Mesodermal cell (in vitro differentiated cells): ENCODE measurements around the gene TMEM248.
"Not testable (repeated sequence)": the region's sequence is repeated elsewhere in the genome, so short reads cannot be mapped to it uniquely, and the experiment has no call there.

Experiments used
- H3K27ac ChIP-seq: 2 replicates; pipeline ENCODE4 v1.7.0; 2013; ENCODE audit warnings: mild to moderate bottlenecking, low read depth, low read length, moderate library complexity; ENCODE audit not compliant: severe bottlenecking
- H3K36me3 ChIP-seq: 2 replicates; pipeline ENCODE4 v1.7.1; 2013; ENCODE audit warnings: mild to moderate bottlenecking, low read length, moderate library complexity; ENCODE audit not compliant: control insufficient read depth, insufficient read depth
- H3K4me1 ChIP-seq: one replicate; pipeline ENCODE4 v1.7.1; 2013; ENCODE audit warnings: mild to moderate bottlenecking, low read length; ENCODE audit not compliant: insufficient read depth, control insufficient read depth, poor library complexity, severe bottlenecking
- H3K4me3 ChIP-seq: 2 replicates; pipeline ENCODE4 v1.7.0; 2013; ENCODE audit warnings: low read length, control low read depth, mild to moderate bottlenecking; ENCODE audit not compliant: insufficient read depth, poor library complexity, severe bottlenecking; ENCODE audit errors: extremely low read depth
- H3K9me3 ChIP-seq: 2 replicates; pipeline ENCODE4 v1.7.1; 2013; ENCODE audit warnings: mild to moderate bottlenecking, low read length, moderate library complexity; ENCODE audit not compliant: control insufficient read depth
- WGBS, 2 experiments: methylation state at CpG; one replicate each; pipeline ENCODE4 v1.1.5; 2013; ENCODE audit warnings: missing lambda C conversion rate in 2 of 2; ENCODE audit not compliant: insufficient coverage in 2 of 2; 5-methylcytosine and 5-hydroxymethylcytosine counted together

Gene TMEM248

DNA sequence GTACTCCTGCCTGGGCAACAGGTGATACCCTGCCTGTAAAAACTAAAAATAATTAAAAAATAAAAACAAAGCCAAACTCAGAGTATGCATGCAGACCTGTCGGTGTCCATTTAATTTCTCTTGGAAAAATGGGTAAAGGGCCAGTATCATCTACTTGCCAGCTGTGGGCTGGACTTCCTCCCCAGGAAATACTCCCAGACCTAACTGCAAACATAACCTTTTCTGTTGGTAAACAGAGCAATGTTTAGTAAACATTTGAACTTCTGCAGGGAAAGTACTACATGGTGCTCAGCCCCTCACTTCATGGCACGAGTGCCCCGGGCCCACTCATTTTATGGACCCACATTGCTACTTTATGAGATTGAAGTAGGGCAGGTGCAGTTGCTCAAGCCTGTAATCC is 10.2 kb upstream of the TMEM248 start:
- 80 to 89% methylated on average over 2 of the region's 3 CpGs for WGBS, 2 experiments
- Histone ChIP-seq H3K9me3 (no peaks in the 10 kb centered on the region), H3K36me3 (no peaks in the 10 kb centered on the region), H3K27ac (no peak overlapping the region), H3K4me3 (no peak overlapping the region), H3K4me1 (no peaks in the 10 kb centered on the region)

DNA sequence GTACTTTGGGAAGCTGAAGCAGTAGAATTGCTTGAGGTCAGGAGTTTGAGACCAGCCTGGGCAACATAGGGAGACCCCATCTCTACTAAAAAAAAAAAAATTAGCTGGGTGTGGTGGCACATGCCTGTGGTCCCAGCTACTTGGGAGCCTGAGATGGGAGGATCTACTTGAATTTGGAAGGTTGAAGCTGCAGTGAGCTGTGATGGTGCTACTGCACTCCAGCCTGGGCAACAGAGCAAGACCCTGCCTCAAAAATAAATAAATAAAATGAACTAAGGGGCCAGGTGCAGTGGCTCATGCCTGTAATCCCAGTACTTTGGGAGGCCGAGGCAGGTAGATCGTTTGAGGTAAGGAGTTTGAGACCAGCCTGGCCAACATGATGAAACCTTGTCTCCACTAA is 9.8 kb upstream of the TMEM248 start:
- WGBS, 2 experiments: 90% methylated on average over 2 of the region's 2 CpGs; no CpG with 5 or more reads in 1 of the 2 experiments
- H3K36me3 ChIP-seq, H3K9me3 ChIP-seq, H3K4me3 ChIP-seq, H3K27ac ChIP-seq, H3K4me1 ChIP-seq: not testable (repeated sequence)

- 90 to 96% methylated on average over 2 of the region's 2 CpGs for WGBS, 2 experiments
These were observed 8.8 kb upstream of the TMEM248 start for GRCh38 chr7:66912195-66912594.

DNA sequence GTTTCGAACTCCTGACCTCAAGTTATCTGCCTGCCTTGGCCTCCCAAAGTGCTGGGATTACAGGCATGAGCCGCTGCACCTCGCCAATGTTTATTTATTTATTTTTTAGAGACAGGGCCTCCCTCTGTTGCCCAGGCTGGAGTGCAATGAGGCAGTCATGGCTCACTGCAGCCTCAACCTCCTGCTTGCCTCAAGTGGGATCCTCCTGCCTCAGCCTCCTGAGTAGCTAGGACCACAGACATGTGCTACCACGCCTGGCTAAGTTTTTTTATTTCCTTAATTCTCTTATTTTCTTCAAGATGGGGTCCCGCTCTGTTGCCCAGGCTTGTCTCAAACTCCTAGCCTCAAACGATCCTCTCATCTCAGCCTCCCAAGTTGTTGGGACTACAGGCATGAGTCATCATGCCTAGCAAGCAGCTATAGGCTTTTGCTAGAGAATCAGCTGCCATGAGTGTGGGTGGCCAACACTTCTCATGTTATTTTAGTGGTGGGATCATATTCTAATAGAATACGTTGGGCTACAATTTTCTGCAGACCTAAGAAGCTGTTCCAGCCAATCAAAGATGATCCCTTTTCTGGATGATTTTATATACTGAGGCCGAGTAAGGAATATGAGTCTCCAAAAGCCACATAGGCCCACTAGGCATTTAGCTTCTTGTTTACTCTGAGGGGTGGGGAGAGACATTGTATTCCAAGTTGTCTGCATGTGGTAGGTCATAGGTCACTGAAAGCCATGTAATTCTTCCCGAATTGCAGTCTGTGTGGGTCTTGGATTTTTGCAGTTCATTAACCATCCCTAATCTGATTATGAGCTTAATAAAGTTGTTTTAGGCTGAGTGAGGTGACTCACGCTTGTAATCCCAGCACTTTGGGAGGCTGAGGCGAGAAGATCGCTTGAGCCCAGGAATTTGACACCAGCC is 7.6 kb upstream of the TMEM248 start:
- no peak overlapping the region for H3K4me3 ChIP-seq
- WGBS, 2 experiments: 91 to 93% methylated on average over 5 to 9 of the region's 12 CpGs
- H3K27ac ChIP-seq: no peak overlapping the region
- H3K36me3 ChIP-seq: no peaks in the 10 kb centered on the region
- H3K4me1 ChIP-seq: no peaks in the 10 kb centered on the region
- no peaks in the 10 kb centered on the region for H3K9me3 ChIP-seq

More at GRCh38 chr7:66912195-66912594, 8.8 kb upstream of the TMEM248 start:
- Histone ChIP-seq H3K36me3 (no peaks in the 10 kb centered on the region), H3K4me3 (no peak overlapping the region), H3K9me3 (no peaks in the 10 kb centered on the region), H3K27ac (no peak overlapping the region), H3K4me1 (no peaks in the 10 kb centered on the region)

DNA sequence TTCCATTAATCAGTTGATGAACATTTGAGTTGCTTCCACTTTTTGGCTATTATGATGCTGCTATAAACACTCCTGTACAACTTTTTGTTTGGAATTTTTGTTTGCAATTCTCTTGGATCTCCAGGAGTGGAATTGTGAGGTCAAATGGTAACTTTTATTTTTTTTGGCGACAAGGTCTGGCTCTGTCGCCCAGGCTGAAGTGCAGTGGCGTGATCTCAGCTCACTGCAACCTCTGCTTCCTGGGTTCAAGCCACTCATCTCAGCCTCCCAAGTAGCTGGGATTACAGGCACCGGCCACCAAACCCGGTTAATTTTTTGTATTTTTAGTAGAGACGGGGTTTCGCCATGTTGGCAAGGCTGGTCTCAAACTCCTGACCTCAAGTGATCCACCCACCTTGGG is 3.1 kb upstream of the TMEM248 start:
- not testable (repeated sequence) for H3K27ac ChIP-seq, H3K4me3 ChIP-seq, H3K36me3 ChIP-seq, H3K9me3 ChIP-seq, H3K4me1 ChIP-seq
- WGBS, 2 experiments: 87 to 94% methylated on average over 3 of the region's 7 CpGs

DNA sequence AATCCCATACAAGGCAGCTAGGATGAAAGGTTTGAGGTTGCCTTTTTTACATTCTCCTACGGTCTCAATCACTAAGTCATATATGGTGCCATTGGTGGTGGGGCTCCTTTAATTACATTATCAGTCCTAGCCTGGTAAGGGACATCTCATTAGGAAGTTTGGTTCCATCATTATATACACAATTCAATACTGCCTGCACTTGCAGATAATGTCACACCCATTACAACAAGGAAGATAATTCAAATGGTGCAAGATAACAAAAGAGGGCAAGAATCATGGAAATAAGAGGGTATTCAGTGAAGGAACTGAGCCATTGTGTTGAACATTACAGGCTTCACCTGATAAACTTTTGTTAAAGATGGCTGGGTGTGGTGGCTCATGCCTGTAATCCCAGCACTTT is 1.7 kb upstream of the TMEM248 start:
- H3K27ac ChIP-seq: no peak overlapping the region
- WGBS, 2 experiments: no CpG with 5 or more reads among the region's 1 CpG

GRCh38 chr7:66919704-66920103 is 1.3 kb upstream of the TMEM248 start:
- no peak overlapping the region for H3K4me3 ChIP-seq
- no peak overlapping the region for H3K27ac ChIP-seq
- H3K4me1 ChIP-seq: peaks cover 5% of the 10 kb centered on the region
- peaks cover 21% of the 10 kb centered on the region for H3K36me3 ChIP-seq
- no peaks in the 10 kb centered on the region for H3K9me3 ChIP-seq
- 93 to 95% methylated on average over 3 to 4 of the region's 4 CpGs for WGBS, 2 experiments

More for the DNA sequence above, 1.7 kb upstream of the TMEM248 start:
- Histone ChIP-seq H3K9me3 (no peaks in the 10 kb centered on the region), H3K4me1 (peaks cover 5% of the 10 kb centered on the region), H3K4me3 (no peak overlapping the region), H3K36me3 (peaks cover 17% of the 10 kb centered on the region)

GRCh38 chr7:66920256-66920655 is 769 bp upstream of the TMEM248 start:
- Histone ChIP-seq H3K27ac (no peak overlapping the region), H3K4me3 (peak overlapping the region; percentile 89), H3K9me3 (no peaks in the 10 kb centered on the region), H3K4me1 (peaks cover 5% of the 10 kb centered on the region), H3K36me3 (peaks cover 27% of the 10 kb centered on the region)
- WGBS, 2 experiments: 86% methylated on average over 1 of the region's 3 CpGs

- H3K9me3 ChIP-seq: no peaks in the 10 kb centered on the region
- H3K4me3 ChIP-seq: peak overlapping the region; percentile 89
- WGBS, 2 experiments: 0 to 1% methylated on average over 33 to 42 of the region's 47 CpGs
- peaks cover 5% of the 10 kb centered on the region for H3K4me1 ChIP-seq
- H3K36me3 ChIP-seq: peaks cover 31% of the 10 kb centered on the region
- peak overlapping the region; percentile 45 for H3K27ac ChIP-seq
These were observed 432 bp downstream of the TMEM248 start for GRCh38 chr7:66921396-66921917.

DNA sequence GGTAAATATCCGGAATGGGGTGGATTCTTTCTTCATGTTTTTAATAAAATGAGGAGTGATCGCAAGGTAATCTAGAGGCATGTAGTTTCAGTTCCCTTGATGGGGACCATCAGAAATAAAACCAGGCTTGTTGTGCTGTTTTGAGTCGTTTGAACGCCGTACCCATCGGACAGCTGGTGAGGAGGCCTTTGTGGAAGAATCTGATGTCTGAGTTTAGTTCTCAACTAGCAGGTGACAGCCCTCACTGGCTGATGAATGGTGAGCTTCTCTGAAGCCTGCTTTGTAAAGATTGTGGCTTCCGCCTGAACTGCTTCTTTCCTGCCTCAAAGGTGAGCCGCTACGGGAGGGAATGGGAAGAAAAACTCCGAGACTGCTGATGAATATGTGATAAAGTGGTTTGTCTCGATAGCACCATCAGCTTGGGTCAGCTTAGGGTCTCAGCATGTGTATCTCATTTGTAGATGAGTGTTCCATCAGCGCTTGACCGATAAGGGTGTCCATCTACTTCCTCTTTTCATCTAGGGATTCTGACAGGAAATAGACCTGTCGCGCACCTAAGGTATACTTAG is 977 bp downstream of the TMEM248 start:
- no peaks in the 10 kb centered on the region for H3K9me3 ChIP-seq
- WGBS, 2 experiments: 43 to 46% methylated on average over 12 of the region's 15 CpGs
- peak overlapping the region; percentile 89 for H3K4me3 ChIP-seq
- peak overlapping the region; percentile 45 for H3K27ac ChIP-seq
- H3K4me1 ChIP-seq: peaks cover 5% of the 10 kb centered on the region
- peaks cover 31% of the 10 kb centered on the region for H3K36me3 ChIP-seq

DNA sequence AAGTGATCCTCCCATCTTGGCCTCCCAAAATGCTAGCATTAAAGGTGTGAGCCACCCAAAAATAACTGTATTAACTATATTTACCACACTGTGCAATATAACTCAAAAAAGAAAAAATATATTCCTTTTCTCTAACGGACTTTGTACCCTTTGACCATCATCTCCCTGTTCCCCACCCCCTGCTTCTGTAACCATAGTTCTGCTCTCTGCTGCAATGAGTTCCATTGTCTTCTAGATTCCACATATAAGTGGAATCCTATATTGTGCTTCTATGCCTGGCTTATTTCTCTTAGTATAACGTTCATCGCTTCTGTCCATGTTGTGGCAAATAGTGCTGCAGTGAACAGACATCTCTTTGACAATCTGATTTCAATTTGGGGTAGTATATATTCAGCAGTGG is 4.2 kb downstream of the TMEM248 start:
- H3K36me3 ChIP-seq: peaks cover 51% of the 10 kb centered on the region
- 95 to 100% methylated on average over 1 to 3 of the region's 3 CpGs for WGBS, 2 experiments
- peaks cover 5% of the 10 kb centered on the region for H3K4me1 ChIP-seq
- H3K27ac ChIP-seq: no peak overlapping the region
- H3K4me3 ChIP-seq: no peak overlapping the region
- no peaks in the 10 kb centered on the region for H3K9me3 ChIP-seq
